MG63 (cell line): ENCODE measurements around the gene POLR3K. TPM values are rescaled to one million over a fixed set of nuclear protein-coding genes. Genes with fewer than 3 reads are reported as not detected.

Experiments used
- DNase-seq: peaks from one replicate; pipeline ENCODE4 v3.0.0-alpha.2; 2020
- H3K27me3 ChIP-seq: fragments of 250-450 bp; sonication (Bioruptor Pico); 2 replicates; pipeline ENCODE4 v1.5.1; 2020; ENCODE audit warnings: mild to moderate bottlenecking, moderate library complexity
- H3K36me3 ChIP-seq: fragments of 250-450 bp; sonication (Bioruptor Pico); 2 replicates; pipeline ENCODE4 v1.5.1; 2020; ENCODE audit warnings: mild to moderate bottlenecking, moderate library complexity
- H3K4me3 ChIP-seq: fragments of 250-450 bp; sonication (Bioruptor Pico); 2 replicates; pipeline ENCODE4 v1.5.1; 2020; ENCODE audit warnings: mild to moderate bottlenecking, moderate library complexity
- H3K9me3 ChIP-seq: fragments of 250-450 bp; sonication (Bioruptor Pico); 2 replicates; pipeline ENCODE4 v1.5.1; 2020; ENCODE audit warnings: mild to moderate bottlenecking, moderate library complexity
- total RNA-seq: library from RNA; depleted of rRNA; stranded (reverse); fragments of >200 nt; shearing (Covaris generic); gene quantifications from 2 replicates; pipeline ENCODE4 v1.2.3, GENCODE V29; 2014; ENCODE audit warnings: low replicate concordance; rRNA removed

POLR3K gene
- total RNA-seq: 16.4 and 25.5 TPM in 2 replicates

DNA sequence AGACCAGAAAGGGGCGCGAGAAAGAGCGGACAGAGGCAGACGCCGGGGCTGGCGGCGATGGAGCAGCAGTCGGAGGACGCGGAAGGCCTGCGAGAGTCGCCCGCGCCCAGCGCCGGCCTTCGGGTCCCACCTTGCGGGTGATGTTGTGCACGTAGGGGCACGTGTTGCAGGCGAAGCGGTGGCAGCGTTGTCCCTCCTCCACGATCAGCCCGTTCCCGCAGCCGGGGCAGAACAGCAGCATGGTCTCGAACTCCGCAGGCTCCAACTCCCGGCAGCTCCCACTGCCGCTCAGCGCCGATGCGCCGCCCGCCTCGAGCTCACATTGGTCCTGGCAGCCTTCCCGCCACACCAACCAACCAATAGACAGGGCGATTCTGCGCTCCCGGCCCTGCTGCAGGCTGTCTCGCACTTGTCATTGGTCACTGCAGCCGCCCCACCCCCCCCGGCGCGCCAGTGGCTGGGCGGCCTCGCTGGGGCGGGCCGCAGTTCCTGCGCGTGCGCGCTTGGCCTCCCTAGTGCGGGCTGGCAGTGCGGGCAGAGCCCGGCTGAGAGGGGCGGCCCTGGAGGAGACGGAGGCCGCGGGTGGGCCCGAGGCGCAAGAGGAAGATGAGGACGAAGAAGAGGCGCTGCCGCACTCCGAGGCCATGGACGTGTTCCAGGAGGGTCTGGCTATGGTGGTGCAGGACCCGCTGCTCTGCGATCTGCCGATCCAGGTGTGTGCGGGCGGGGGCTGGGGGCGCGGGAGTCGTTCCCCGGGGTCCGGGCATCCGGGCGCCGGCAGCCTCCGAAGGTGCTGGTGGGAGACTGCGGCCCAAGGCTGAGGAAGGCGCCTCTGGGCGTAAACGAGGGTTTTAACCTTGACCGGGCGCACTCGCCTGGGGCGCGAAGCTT, at the start of gene POLR3K, which contains the start of gene SNRNP25:
Gene POLR3K, minus strand, starts transcription at position 263 of the 891 bp plus-strand sequence. Its CDS starts 22 bp downstream, at position 241.
Gene SNRNP25, plus strand, starts transcription at position 483 of the 891 bp plus-strand sequence. Its CDS starts 189 bp downstream, at position 672.
- H3K36me3 ChIP-seq: peaks cover 54% of the 10 kb centered on the region

GRCh38 chr16:102060-102855, 48.9 kb upstream of the POLR3K start:
- H3K36me3 ChIP-seq: peaks cover 55% of the 10 kb centered on the region
- no peak overlapping the region for H3K4me3 ChIP-seq
- H3K9me3 ChIP-seq: no peaks in the 10 kb centered on the region
- no peaks in the 10 kb centered on the region for H3K27me3 ChIP-seq
- DNase-seq: no peak

More for the DNA sequence above, at the start of gene POLR3K, which contains the start of gene SNRNP25:
- no peaks in the 10 kb centered on the region for H3K27me3 ChIP-seq
- DNase-seq: peak; percentile 100
- no peaks in the 10 kb centered on the region for H3K9me3 ChIP-seq
- H3K4me3 ChIP-seq: peak within 1 kb of the TSS; percentile 83

GRCh38 chr16:101586-101985, 48.2 kb upstream of the POLR3K start:
- Histone ChIP-seq H3K36me3 (peaks cover 53% of the 10 kb centered on the region), H3K27me3 (no peaks in the 10 kb centered on the region), H3K4me3 (no peak overlapping the region), H3K9me3 (no peaks in the 10 kb centered on the region)
- DNase-seq: no peak

- Histone ChIP-seq H3K27me3 (no peaks in the 10 kb centered on the region), H3K4me3 (no peak overlapping the region), H3K36me3 (peaks cover 55% of the 10 kb centered on the region), H3K9me3 (no peaks in the 10 kb centered on the region)
- DNase-seq: no peak
Observed at GRCh38 chr16:100989-101388, 47.6 kb upstream of the POLR3K start.

DNA sequence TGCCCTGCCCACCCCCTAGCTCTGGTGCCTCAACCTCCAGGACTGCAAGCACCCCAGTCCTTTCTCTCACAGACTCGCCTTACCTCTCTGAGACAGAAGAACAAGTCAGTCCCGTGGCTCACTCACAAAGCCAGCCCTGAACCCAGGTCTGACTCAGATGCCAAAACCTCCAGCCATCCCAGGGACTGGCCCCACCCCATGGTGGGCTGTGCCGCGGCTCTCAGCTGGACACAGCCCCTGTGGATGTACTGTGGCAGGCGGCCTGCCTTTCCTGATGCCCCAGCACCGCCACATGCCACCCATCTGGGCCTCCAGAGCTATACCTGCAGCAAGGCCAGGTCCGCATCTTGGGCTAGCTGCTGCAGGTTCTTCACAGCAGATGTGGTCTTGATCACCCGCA, 44.4 kb upstream of the POLR3K start:
- no peak overlapping the region for H3K4me3 ChIP-seq
- H3K27me3 ChIP-seq: no peaks in the 10 kb centered on the region
- no peaks in the 10 kb centered on the region for H3K9me3 ChIP-seq
- peak; percentile 38 for DNase-seq
- H3K36me3 ChIP-seq: peaks cover 56% of the 10 kb centered on the region

- Histone ChIP-seq H3K27me3 (no peaks in the 10 kb centered on the region), H3K4me3 (no peak overlapping the region), H3K9me3 (no peaks in the 10 kb centered on the region), H3K36me3 (peaks cover 60% of the 10 kb centered on the region)
- peak; percentile 89 for DNase-seq
Observed at GRCh38 chr16:96935-97381, 43.5 kb upstream of the POLR3K start.

DNA sequence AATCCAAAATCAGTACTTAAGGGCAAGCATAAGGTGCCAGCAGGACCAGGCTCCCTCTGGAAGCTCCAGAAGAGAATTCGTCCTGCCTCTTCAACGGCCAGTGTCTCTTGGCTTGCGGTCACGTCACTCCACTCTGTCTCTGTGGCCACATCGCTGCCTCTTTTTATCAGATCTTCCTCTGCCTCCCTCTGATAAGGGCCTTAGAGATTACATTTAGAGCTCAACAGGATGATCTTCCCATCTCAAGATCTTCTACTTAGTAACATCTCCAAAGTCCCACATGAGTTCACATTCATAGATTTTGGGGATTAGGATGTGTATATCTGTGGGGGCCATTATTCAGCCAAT, 41.5 kb upstream of the POLR3K start:
- Histone ChIP-seq H3K4me3 (no peak overlapping the region), H3K36me3 (peaks cover 75% of the 10 kb centered on the region), H3K9me3 (no peaks in the 10 kb centered on the region), H3K27me3 (no peaks in the 10 kb centered on the region)
- no peak for DNase-seq

DNA sequence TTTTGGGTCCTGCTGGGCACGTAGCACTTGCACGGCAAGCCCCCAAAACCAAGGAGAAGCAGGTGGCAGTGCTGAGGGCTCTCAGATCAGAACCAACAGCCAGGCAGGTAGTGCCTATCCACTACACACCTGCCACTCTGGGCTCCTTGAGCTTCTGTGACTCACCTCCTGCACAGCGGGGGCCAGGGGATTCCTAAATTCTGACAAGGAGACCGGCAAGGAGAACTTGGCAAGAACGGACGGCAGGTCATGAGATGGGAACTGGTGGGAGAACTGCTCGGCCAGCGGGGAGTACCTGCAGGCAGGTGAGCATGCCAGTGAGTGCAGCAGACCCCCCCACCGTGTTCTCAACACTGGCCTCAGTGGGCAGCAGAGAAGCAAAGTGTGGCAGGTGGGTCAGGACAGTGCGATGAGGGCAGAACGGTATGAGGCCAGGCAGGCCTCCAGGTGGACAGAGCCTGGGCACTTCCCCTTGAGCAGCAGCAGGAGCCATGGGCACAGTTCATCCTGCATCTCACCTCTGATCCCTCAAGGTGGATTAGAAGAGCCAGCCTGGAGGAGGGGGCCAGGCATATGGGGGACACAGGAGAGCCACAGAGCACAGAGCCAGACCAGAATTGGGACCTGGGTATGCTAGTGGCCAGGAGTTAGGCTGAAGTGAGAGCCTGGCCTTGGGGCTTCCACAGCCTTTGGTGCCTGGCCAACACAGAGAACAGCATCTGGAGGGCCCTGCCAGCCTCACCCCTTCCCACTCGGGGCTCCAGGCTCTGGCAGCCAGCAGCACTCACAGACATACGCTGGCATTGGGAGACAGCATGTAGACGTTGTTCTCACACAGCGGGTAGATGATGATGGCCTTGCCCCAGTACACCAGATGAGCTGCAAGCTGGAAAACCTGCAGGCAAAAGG, 39.3 kb upstream of the POLR3K start:
- no peak for DNase-seq
- Histone ChIP-seq H3K36me3 (peaks cover 77% of the 10 kb centered on the region), H3K27me3 (no peaks in the 10 kb centered on the region), H3K4me3 (no peak overlapping the region), H3K9me3 (no peaks in the 10 kb centered on the region)

GRCh38 chr16:91484-91883, 38.1 kb upstream of the POLR3K start:
- Histone ChIP-seq H3K9me3 (no peaks in the 10 kb centered on the region), H3K27me3 (no peaks in the 10 kb centered on the region), H3K36me3 (peaks cover 76% of the 10 kb centered on the region), H3K4me3 (no peak overlapping the region)
- no peak for DNase-seq

DNA sequence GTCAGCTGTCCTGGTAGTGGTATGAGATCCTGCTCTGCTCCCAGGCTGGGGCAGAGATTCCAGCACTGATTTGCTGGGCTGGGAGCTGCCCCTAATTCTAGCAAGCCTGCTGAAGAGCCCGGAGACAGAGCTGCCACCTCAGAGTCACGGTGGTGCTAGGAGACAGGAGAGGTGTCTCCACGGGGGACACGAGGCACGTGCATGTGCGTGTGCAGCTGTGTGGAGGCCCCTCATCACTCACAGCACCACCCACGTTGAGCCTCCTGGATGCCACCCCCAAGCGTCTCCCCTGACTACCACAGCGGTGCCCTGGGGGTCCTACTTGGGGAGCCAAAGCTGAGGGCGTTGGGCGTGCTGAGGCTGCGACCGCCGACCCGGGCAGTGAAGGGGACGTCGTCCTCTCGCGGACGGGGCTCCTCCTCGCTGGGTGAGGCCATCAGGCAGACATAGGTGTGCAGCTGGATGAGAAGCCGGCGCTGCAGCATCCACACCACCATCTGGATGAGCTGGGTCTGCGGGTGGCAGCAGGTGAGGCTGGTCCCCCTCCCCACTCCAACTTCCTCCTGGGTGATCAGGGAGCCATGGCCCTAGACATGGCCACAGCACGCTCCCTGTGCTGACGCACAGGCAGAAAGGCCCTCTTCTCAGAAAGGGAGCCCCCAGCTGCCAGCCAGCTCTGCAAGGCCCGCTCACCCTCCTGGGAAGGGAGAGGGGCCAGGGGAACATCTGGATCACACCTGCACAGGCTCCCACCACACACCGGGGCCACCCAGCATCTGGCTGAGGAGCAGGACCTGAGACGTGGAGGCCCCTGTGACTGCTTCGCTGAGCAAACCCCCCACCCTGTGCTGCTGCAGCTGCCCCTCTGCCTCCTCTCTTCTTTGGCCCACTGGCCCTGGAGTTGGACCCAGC, 36.2 kb upstream of the POLR3K start:
- no peak for DNase-seq
- H3K9me3 ChIP-seq: no peaks in the 10 kb centered on the region
- peaks cover 79% of the 10 kb centered on the region for H3K36me3 ChIP-seq
- no peak overlapping the region for H3K4me3 ChIP-seq
- H3K27me3 ChIP-seq: no peaks in the 10 kb centered on the region

DNA sequence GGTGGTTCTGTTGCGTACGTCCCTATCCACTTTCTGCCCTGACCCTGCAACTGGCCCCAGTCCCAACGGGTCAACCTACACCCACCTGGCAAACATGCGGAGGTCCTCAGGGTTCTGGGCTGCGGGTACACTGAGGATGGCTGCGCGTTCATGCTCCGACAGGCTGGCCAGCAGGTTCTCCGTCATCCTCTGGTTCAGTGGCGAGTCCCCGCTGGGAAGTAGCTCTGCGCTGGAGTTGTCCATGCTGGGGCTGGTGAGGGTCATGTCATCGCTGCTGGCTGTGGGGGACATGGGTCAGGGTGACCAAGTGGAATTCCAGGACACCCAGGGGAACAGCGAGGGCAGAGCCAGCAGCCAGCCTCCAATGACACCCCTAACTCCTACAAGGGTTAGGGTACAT, 35.2 kb upstream of the POLR3K start:
- no peaks in the 10 kb centered on the region for H3K9me3 ChIP-seq
- no peak overlapping the region for H3K4me3 ChIP-seq
- peaks cover 78% of the 10 kb centered on the region for H3K36me3 ChIP-seq
- no peak for DNase-seq
- H3K27me3 ChIP-seq: no peaks in the 10 kb centered on the region

DNA sequence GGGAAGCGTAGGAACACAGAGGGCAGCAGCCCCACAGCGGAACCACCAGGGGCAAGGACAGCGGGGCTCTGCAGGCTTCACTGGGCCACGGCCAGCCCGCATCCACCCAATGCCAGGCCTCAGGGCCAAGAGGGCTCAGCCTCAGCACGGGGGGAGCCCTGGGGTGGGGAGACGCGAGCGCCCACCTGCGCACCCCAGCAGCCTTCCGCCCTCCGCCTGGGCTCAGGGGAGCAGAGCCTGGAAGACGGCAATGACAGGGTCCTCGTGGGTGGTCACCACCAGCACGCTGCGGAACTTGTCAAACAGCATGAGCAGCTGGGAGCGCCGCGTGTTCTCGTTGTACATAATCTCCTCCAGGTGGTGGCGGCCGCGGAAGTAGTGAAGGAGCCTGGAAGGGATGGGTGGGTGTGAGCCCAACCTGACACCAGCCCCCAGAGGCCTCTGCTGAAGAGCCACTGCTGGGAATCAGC, 33.1 kb upstream of the POLR3K start:
- H3K9me3 ChIP-seq: no peaks in the 10 kb centered on the region
- peaks cover 77% of the 10 kb centered on the region for H3K36me3 ChIP-seq
- H3K4me3 ChIP-seq: no peak overlapping the region

DNA sequence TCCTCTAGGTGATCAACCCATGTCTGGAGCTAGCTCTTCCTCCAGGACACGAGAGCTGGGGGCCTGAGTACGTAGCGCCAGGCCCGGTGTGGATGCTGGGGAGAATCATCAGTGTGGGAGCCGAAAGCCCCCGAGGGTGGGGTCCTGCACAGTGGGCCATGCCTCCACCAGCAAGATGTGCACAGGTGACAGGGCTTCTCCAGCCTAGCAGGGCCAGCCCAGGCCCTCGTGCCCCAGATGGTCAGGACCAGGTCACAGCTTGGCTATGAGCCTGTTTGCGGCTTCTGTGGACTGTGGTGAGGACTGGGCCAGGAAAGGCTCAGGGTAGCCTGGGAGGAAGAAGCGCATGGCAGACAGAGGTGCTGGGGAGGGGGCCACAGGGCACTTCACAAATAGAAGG, 32.5 kb upstream of the POLR3K start:
- DNase-seq: no peak
- Histone ChIP-seq H3K36me3 (peaks cover 77% of the 10 kb centered on the region), H3K4me3 (no peak overlapping the region), H3K27me3 (no peaks in the 10 kb centered on the region), H3K9me3 (no peaks in the 10 kb centered on the region)

More for the DNA sequence above, 33.1 kb upstream of the POLR3K start:
- no peaks in the 10 kb centered on the region for H3K27me3 ChIP-seq
- no peak for DNase-seq

DNA sequence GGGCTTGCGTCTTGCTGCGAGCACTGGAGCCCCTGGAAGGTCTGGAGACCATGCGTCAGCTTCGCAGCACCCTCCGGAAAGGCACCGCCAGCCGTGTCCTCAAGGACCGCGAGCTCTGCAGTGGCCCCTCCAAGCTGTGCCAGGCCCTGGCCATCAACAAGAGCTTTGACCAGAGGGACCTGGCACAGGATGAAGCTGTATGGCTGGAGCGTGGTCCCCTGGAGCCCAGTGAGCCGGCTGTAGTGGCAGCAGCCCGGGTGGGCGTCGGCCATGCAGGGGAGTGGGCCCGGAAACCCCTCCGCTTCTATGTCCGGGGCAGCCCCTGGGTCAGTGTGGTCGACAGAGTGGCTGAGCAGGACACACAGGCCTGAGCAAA, 32.0 kb upstream of the POLR3K start:
- no peaks in the 10 kb centered on the region for H3K9me3 ChIP-seq
- peaks cover 77% of the 10 kb centered on the region for H3K36me3 ChIP-seq
- H3K27me3 ChIP-seq: no peaks in the 10 kb centered on the region
- no peak for DNase-seq
- H3K4me3 ChIP-seq: no peak overlapping the region

GRCh38 chr16:84718-85406, 31.5 kb upstream of the POLR3K start:
- no peak overlapping the region for H3K4me3 ChIP-seq
- H3K36me3 ChIP-seq: peaks cover 78% of the 10 kb centered on the region

More at GRCh38 chr16:84718-85406, 31.5 kb upstream of the POLR3K start:
- peak; percentile 99 for DNase-seq
- Histone ChIP-seq H3K9me3 (no peaks in the 10 kb centered on the region), H3K27me3 (no peaks in the 10 kb centered on the region)
